ENCODE results near the gene TNRC18. TPM values are rescaled to one million over a fixed set of nuclear protein-coding genes. Genes with fewer than 3 reads are reported as not detected.
"Not testable (repeated sequence)": the region's sequence is repeated elsewhere in the genome, so short reads cannot be mapped to it uniquely, and the experiment has no call there.

The TNRC18 gene
- total RNA-seq, 1 donor from 2014 or later: 50.1 TPM

DNA sequence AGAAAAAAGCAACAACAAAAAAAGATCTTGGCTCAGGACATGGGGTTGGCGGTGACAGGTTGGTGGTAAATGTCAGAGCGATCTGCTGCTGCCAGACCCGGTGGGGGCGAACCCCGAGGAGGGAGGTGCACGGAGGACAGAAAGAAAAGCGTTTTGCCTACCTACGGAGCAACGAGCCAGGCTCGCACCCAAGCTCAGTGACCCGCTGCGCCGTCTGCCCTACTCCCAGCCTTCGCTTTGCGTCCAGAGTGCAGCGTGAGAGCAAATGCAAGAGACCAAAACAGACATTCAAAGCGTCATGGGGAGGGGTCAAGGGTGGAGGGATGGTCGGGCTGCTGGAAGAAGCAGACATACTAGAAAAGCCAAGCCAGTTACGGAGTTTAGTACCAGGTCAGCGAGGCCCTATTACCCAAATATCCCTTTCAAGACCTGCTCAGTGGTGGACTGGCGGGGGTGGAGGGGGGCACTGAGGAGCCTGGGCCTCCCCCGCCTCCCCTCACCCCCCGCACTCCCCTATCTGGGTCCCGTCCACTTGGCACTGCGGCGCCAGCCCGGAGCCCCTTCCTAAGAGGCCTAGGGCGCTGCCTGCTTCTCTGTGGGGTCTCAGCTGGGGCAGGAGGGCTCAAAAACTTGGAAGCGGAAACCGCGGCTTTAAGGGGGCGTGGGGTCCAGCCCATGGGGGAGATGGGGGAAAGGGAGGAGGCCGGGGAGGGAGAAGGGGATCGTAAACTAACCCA is 74.0 kb downstream of the TNRC18 start:
- no peak for DNase-seq

DNA sequence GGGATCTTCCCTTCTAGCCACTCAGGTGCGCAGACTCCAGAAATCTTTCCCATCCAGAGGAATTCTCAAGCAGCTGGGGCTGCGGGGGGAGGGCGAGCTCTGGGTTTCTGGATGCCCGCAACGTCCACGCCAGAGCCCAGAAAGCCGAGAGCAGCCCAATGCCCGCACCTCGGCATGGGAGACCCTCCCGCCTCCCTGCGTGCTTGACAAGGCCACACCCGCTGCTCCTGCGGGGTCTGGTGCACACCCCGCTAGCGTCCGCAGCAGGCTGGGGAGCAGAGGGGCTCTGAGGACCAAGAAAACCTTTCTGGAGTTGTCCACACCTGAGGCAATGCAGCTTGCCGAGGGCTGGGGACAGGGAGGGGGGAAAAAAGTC is 74.6 kb downstream of the TNRC18 start:
- DNase-seq: no peak

DNA sequence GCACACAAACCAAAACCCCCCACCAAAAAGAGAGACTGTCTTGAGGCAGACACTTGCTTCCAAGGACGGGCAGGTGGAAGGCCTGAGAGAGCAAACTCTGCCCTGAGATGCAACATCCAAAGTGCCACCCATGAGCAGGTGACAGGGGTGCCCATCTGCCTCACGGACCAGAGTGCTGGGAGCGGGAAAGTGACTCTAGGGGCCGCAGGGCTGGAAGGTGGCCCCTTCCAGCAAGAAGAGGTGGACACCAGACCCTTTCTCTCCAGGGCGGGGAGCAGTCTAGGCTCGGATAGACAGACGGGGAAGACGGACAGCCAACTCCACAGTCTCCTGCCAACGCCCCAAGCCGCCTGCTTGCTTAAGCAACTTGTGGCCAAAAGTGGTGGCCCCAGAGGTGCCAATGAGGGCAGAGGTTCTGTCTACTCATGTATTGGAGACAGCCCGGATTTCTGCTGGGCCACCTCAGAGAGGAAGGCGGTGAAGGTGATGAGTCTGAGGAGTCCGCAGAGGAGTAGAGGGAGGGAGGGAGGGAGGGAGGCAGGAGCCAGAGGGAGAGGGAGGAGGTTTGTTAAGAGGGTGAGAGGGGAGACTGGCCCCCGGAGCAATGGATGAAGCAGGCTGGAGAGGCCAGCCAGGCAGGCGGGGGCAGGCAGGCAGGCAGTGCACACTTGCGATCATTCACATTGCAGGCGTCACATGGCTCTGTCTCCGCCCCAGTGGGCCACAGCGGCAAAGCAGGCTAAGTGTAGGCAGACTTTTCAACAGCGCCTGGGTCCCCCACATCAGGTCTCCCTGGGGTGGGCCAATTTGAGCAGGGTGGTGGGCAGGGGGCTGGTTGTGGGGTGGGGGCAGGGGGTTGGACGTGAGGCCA is 75.3 kb downstream of the TNRC18 start:
- DNase-seq: no peak

DNA sequence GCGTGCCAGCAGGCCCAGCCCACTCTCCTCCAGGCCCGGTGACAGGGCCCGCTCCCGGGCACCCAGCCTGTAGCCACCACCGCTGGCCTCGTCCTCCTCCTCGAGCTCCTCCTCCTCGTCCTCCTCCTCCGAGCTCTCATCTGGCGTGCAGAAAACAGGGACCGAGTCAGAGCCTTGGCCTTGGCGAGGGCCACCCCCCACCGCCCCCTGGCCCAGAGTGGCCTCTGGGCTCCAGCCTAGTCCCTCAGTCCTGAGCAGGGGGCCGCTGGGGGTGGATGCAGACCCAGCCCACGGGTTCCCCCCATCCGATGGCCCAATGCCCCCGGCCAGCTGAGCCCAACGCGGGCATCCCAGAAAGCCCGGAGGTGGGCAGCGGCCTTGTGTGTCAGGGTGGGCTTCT is 78.0 kb downstream of the TNRC18 start:
- no peak for DNase-seq

DNA sequence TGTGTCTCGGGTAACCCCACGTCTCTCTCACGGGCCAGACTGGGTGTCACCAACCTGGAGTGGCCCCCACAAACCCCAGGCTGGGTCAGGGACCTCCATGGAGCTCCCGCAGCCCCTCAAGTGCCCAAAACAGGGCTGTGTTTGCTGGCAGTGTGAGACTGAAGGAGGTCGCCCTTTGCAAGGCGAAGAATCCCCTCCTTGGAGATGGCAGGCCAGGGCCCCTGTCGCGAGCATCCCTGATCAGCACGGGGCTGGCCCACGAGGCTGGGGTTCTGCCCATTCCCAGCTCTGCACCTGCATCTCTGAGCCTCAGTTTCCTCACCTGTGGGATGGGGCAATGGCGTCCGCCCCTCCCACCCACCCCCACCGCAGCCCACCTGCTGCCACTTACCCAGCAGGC is 78.5 kb downstream of the TNRC18 start:
- no peak for DNase-seq

DNA sequence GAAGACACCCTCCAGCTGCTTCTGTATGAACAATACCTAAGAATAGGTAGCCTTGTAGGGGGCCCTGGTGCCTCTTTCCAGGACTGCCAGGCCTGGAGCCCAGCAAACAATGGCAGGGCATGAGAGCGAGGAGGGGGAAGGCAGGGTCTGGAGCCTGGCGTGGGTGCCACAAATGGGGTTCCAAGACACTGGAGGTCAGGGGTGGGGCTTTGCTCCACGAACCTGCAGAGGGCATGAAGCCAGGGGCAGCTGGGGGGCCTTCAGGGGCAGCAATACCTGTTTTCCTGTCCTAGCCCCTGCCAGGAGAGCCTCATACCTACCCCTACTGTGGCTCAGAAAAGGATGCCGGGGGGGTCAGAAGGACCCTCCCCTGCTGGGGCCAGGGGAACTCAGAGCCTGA is 79.3 kb downstream of the TNRC18 start:
- no peak for DNase-seq

DNA sequence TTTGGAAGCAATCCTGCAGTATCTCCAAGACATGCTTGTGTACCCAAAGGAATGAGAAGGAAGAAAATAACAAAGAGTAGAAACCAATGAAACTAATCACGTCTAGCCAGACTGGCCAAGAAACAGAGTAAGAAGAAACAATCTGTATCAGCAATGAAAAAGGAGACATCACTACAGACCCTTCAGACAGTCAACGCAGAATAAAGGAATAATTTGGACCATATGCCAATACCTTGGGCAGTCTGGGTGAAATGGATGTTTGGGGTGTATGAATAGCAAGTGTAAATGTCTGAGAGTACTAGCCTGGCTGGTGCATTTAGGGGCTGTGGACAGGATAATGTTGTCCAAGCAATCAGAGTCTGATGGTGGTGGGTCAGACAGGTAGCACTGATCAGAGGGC is 79.8 kb downstream of the TNRC18 start:
- no peak for DNase-seq

DNA sequence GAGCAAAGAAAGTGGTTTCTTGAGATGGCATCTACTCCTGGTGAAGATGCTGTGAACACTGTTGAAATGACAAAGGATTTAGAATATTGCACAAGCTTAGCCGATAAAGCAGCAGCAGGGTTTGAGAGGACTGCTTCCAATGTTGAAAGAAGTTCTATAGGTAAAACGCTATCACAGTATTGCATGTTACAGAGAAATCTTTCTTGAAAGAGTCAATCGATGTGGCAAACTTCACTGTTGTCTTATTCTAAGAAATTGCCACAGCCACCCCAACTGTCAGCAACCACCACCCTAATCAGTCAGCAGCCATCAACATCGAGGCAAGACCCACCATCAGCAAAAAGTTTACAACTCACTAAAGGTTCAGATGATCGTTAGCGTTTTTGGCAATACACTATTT is 81.0 kb downstream of the TNRC18 start:
- DNase-seq: no peak

DNA sequence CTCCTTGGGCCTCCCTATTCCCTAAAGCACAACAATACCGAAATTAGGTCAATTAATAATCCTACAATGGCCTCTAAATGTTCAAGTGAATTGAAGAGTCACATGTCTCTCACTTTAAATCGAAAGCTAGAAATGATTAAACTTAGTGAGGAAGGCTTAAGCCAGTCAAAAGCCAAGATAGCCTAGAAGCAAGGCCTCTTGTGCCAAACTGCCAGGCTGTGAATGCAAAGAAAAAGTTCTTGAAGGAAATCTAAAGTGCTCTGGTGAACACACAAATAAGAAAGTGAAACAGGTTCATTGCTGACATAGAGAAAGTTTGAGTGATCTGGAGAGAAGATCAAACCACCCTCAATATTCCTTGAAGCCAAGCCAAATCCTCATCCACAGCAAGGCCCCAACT is 83.7 kb downstream of the TNRC18 start:
- DNase-seq: no peak

DNA sequence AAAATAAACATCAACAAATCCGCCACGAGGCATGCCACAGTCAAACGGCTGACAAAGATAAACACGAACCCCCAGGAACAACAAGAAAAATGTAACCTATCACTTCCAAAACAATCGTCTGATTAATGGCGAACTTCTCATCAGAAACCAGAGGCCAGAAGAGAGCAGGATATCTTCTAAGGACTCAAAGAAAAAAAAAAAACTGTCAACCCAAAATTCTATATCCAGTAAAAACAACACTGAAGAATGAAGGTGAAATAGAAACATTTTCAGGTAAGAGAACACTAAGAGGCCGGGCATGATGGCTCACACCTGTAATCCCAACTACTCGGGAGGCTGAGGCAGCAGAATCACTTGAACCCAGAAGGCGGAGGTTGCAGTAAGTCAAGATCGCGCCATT is 86.6 kb downstream of the TNRC18 start:
- no peak for DNase-seq

DNA sequence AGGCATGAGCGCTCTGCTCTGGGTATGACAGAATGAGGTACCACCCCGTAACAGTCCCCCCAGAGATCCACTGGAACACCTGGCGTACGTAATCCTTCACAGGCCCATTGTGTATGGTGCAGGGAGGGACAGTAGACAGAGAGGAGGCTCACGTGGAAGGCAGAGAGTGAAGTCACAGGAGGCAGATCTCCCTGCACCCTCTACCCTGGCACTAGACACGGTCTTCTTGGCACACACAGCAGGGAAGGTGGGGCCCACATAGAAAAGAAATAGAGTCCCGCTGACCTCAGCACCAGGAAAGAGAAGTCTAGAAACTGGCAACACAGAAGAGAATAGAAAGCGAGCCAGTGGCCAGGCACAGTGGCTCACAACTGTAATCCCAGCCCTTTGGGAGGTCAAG is 89.0 kb downstream of the TNRC18 start:
- no peak for DNase-seq

DNA sequence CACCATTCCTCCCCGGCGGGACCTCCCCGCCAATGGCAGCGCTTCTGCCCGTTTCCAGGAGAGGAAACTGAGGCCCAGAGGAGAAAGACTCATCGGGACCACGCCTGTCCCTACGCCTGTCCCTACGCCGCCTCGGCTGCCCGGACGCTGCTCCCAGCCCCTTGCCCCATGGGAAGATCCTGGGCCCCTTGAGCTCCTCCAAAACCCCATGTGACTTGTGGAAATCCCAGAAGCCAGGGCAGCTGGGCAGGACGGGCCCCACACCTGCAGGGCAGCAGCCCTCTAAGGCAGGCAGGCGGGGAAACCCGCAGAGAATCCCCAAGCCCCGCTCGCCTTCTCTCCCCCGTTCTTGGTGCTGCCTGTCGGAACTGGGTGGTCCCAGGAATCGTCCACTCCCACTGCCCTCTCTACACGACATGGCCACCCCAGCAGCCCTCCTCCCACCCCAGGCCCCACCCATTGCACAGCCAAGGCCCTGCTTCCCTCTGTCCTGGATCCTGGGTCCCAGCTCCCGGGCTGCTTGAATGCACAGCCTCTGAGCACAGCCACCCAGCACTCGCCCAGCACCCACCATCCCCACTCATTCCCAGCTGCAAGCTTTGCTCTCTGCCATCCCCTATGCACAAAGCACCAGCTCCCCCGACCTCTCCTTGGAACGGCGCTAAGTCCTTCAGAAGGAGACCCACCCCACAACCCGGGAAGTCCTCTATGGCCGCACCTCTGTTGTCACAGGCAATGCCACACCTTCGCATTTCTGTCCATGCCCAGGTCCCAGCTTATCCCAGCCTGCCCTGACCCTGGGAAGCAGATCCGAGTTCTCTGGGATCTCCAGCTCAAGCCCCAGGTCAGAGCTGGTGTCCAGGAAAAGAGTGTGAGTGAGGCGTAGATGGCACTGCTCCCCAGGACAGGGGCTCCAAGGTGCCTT is 90.3 kb downstream of the TNRC18 start:
- DNase-seq: no peak

DNA sequence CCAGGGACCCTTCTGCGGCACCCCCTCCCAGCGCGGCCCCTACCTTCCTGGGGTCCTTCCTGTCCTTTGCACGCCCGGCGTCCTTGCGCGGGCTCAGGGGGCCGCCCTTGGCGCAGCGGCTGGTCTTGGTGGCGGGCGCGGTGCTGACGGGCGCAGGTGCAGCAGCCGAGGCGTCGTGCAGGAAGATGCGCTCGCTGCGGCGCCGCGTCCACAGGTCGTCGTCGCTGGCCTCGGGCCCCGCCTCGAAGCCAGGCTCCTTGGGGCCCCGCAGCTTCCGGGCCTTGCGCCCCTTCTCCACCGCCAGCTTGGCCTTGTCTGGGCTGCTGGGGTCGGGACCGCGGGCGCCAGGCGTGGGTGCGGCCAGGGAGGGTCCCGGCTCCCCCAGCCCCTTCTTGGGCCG is 91.1 kb downstream of the TNRC18 start:
- no peak for DNase-seq

DNA sequence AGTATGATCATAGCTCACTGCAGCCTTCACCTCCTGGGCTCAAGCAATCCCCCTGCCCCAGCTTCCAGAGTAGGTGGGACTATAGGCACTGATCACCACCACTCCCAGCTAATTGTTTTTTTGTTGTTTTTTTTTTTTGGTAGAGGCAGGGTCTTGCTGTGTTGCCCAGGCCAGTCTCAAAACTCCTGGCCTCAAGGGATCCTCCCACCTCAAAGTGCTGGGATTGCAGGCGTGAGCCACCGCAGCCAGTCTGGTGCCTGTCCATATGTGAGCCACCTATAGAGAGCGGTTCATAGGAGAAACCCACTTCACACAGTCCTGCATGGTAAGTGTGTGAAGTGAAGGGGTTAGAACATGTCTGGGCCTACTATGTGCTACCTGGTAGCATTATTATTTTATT is 93.3 kb downstream of the TNRC18 start:
- no peak for DNase-seq

DNA sequence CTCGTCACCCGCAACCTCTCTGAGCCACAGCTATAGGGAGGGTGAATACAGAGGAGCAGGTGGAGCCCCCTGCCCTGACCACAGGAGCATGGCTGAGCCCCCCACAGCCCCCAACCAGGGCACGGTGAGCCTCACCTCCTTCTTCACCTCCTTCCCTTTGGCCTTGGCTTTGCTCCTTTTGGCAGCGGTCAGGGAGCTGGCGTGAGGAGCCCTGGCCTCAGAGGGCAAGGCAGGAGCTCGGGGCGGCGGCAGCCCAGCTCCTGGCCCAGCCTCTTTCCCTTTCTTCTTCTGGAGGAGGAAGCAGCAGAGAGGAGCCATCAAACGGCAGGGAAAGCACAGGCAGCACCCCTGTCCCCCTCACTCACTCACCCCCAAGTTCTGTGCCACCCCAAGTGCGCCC is 98.7 kb downstream of the TNRC18 start:
- DNase-seq: no peak

DNA sequence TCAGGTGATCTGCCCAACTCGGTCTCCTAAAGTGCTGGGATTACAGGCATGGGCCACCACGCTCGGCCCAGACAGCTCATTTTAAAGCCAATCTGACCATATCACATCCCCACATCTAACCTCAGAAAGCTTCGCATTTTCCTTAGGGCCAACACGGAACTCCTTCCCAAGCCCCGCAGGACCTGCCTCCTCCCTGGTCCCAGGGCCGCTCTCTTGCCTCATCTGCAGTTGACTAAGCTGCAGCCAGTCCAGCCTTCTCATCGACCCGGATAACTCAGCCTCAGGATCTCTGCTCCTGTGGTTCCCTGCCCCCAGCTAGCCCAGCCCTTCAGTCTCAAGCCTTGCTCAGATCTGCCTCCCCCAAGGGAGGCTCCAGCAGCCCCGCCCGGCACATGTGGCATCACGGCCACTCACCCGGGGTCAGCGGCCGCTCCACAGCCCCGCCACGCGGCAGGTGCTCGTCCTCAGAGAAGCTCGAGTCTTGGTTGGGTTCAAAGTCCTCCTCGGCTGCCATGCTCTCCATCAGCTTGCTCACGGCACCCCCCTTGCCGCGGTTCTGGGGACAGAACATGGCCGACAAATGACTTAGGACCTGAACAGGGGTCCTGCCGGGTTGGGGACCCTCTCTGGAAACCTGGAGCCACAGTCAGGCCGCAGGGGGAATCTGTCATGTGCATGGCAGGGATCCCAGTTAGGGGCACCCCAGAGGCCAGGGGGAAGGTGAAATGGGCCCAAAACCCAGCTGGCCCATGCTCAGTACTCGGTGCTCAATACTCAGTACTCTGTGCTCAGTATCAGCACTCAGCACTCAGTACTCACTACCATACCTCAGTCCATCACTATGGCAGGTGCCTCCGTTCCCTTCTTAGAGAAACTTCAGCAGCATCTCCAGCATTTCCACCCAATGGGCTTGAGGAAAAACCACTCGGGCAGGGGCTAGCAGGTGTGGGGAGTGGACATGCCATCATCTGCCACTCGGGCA is 99.5 kb downstream of the TNRC18 start:
- not testable (repeated sequence) for DNase-seq

DNA sequence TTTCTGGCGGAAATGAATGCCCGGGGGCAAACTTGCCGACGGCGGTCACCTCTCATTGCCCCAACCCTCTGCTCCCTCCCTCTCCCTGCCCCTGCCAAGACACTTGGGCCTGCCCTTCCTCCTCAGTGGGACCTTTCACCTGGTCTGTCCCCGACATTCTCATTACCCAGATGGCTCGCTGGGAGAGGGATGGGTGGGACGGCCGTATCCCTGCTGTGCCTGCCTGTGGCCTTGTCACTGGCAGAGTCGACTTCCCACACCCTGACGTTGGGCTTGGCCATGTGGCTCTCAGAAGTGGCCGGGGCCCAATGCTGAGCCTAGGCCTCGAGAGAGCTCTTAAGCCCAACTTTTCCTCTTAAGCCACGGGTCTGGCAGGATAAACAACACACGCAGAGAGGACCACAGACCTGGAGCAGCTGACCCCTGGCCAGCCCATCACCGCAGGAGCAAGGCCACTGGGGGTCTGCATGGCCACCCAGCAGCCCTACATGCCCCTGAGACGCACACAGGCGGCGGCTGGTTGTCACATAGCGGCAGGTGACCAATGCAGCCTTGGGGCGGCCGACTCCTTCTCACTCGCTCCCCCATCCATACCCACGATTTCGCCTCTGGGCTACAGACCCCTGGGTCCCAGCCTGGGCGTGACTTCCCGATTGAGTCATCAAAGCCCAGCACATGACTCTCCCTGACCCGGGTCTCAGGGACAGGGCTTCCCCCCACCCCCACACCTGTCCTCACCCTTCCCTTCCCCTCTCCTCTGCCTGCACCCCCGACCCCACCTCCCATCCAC is 100.8 kb downstream of the TNRC18 start:
- DNase-seq: no peak

DNA sequence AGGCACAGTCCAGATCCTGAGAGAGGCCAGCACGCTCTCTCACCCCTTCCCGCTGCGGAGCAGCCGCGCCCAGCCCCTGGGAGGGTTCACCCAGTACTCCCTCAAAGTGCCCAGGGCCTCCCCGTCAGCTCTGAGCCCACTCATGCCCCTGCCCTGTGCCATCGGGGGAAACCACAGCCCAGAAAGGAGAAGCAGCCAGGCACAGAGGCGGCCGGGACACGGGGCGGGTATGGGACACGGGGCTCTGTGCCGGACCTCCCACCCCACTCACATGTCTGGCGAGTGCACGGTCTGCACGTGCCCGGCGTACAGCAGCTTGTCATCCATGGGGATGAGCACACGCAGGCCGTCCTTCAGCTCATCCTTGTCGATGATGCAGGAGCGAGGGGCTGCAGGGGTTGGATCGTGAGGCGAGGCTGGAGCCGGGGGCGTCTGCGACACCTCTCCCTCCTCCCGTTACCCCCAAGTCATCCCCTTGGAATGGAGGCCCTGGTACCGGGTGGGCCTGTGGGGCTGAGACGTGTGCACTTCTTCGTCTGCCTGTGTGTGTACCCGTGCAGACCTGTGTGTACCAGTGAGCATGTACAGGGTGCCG is 102.7 kb downstream of the TNRC18 start:
- no peak for DNase-seq

DNA sequence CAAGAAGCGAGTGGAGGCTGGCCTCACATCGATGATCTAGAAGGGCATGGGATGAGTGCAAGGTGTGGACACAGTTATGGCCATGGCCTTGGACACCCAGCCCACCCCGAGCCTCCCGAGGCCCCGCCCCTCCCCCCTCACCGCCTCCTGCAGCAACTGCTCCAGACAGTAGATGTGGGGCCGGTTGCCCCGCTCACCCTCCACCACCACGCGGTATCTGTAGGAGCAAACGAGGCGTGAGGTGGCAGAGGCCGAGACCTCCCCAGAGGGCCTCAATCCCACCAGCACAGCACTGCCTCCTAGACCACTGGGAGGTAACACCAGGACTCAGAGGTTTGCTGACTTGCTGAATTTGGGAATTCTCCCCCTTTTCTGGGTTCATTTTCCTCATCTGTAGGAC is 103.2 kb downstream of the TNRC18 start:
- no peak for DNase-seq

DNA sequence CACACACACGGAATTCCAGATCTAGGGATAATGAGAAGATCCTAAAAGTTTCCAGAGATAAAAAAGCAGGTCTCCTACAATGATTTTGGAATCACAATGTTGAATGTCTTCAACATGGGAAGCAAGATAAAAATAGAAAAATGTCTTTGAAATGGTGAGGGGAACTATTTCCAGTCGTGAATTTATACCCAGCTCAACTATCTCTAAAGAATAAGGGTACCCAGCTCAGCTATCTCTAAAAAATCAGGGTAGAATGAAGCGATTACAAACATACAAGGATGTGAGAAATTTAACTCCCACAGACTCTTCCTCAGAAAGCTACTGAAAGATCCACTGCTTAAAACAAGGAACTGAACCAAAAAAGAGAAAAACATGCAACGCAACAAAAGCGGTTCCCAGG is 105.0 kb downstream of the TNRC18 start:
- DNase-seq: not testable (repeated sequence)
